Fibroblast of pulmonary artery (primary cell): ENCODE results near the gene PRDM7.
"Not testable (repeated sequence)": the region's sequence is repeated elsewhere in the genome, so short reads cannot be mapped to it uniquely, and the experiment has no call there.

ENCODE experiments used
- DNase-seq: peaks from one replicate; pipeline ENCODE4 v3.0.0-alpha.2; 2010; ENCODE audit warnings: low read depth
- H3K4me3 ChIP-seq: replicated peaks from 2 replicates; pipeline ENCODE4 v1.5.1; 2011; ENCODE audit warnings: low read depth, mild to moderate bottlenecking, control low read depth, low read length, moderate library complexity
- CTCF ChIP-seq: IDR thresholded peaks from 2 replicates; pipeline ENCODE4 v1.5.1; 2011; ENCODE audit warnings: mild to moderate bottlenecking, control low read depth, low read length, inconsistent platforms; ENCODE audit errors: missing control alignments

Gene PRDM7

GRCh38 chr16:90011908-90012501, 65.1 kb downstream of the PRDM7 start:
- H3K4me3 ChIP-seq: no peak overlapping the region
- DNase-seq: no peak
- no peak for TF ChIP-seq CTCF

- no peak overlapping the region for H3K4me3 ChIP-seq
- no peak for DNase-seq
Measured at GRCh38 chr16:90011508-90011819, 65.7 kb downstream of the PRDM7 start.

GRCh38 chr16:90010676-90011507, 66.2 kb downstream of the PRDM7 start:
- no peak for TF ChIP-seq CTCF
- no peak for DNase-seq
- H3K4me3 ChIP-seq: no peak overlapping the region

More at GRCh38 chr16:90011508-90011819, 65.7 kb downstream of the PRDM7 start:
- TF ChIP-seq CTCF: no peak

- TF ChIP-seq CTCF: no peak
- no peak for DNase-seq
- H3K4me3 ChIP-seq: no peak overlapping the region
Measured at GRCh38 chr16:90009172-90009899, 67.8 kb downstream of the PRDM7 start.

GRCh38 chr16:90008708-90009145, 68.4 kb downstream of the PRDM7 start:
- DNase-seq: no peak
- H3K4me3 ChIP-seq: no peak overlapping the region
- no peak for TF ChIP-seq CTCF

GRCh38 chr16:90007635-90008234, 69.4 kb downstream of the PRDM7 start:
- H3K4me3 ChIP-seq, DNase-seq: not testable (repeated sequence)

- no peak for DNase-seq
- H3K4me3 ChIP-seq: no peak overlapping the region
- no peak for TF ChIP-seq CTCF
Measured at GRCh38 chr16:90007015-90007414, 70.1 kb downstream of the PRDM7 start.
